HG02885 (cell line): ENCODE data around the gene EGFL8.

Experiments used
- ATAC-seq: cut with Tn5 transposase; IDR thresholded peaks from one replicate; pipeline ENCODE4 v1.9.1; 2021; ENCODE audit warnings: mild to moderate bottlenecking; ENCODE audit not compliant: unreplicated experiment, poor library complexity

The EGFL8 gene

DNA sequence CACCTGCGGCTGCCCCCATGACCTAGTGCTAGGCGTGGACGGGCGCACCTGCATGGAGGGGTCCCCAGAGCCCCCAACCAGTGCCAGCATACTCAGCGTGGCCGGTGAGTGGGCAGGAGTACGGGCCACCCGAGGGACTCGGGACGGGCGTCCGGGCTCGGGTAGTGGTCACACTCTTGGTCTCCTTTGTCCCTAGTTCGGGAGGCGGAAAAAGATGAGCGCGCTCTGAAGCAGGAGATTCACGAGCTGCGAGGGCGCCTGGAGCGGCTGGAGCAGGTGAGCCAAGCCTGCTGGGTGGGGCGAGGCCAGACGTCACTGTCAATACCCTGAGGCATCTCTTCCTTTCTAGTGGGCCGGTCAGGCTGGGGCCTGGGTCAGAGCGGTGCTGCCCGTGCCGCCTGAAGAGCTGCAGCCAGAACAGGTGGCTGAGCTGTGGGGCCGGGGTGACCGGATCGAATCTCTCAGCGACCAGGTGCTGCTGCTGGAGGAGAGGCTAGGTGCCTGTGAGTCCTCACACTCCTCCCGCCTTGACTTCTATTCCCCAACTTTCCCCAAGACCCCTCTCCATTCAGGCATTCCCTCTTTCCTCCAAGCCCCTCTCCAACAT, 2.9 kb downstream of the EGFL8 start:
- no peak for ATAC-seq

- ATAC-seq, result no peak
Measured at GRCh38 chr6:32167761-32168262, 3.4 kb downstream of the EGFL8 start.

DNA sequence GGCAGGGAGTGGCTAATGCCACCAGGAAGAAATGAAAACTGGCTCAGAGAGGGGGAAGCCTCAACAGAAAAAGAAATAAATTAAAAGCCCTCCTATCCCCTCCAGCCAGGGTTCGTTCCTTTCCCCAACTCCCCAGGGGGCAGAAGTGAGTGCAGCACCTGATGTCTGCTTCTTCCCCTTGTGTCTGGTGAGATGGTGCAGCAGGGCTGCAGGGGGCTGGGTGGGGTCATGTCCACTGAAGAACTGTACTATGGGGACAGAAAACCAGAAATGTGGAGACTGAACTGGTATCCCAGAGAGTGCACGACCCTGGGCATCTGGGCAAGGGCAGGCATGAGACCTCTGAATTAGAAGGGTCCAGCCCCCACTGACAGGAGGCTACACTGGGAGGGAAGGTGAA, 4.0 kb downstream of the EGFL8 start:
- ATAC-seq, result no peak

DNA sequence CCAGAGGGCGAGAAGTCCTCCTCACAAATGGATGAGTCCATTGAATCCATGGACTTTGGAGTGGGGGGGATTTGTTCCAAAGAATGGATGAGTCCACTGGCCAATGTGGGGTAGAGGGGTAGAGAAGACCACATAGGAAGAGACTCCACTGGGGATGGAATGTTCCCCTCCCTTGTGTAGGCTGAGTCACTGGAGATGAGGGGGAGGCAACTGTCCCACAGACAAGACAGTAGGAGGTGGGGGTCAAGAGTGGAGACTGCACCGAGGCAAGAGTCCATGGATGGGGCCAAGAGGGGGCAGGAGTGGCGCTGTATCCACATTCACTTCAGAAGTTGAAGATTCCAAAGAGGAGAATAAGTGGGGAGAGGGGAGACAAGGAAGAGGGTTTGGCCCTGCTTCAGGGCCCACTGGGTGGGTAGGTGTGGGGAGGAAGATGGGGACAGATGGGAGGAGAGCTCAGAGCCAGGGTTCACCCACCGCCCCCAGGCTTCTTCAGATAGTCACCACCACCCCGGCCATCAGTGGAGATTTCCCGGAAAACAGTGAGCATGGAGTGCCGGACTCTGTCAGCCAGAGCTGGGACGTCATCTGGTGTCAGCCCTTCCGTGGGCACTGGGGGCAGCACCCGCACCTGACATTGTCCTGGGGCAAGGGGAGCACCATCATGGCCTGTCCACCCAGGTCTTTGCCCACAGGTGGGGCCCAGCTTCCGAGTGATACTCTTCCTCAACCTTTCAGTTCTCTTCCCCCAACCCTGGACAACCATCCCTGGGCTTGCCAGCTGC, 4.6 kb downstream of the EGFL8 start:
- no peak for ATAC-seq

GRCh38 chr6:32170294-32170693, 5.9 kb downstream of the EGFL8 start:
- no peak for ATAC-seq

- no peak for ATAC-seq
Measured at GRCh38 chr6:32171234-32171633, 6.8 kb downstream of the EGFL8 start.

GRCh38 chr6:32173051-32173727, 8.8 kb downstream of the EGFL8 start:
- no peak for ATAC-seq

GRCh38 chr6:32174416-32174815, 10.0 kb downstream of the EGFL8 start:
- no peak for ATAC-seq

GRCh38 chr6:32175322-32175710, 10.9 kb downstream of the EGFL8 start:
- ATAC-seq, result no peak

- peak; percentile 50 for ATAC-seq
Measured at GRCh38 chr6:32175711-32176475, 11.5 kb downstream of the EGFL8 start, which contains the start of gene AGPAT1. TSS of gene AGPAT1 (minus strand) at chr6:32176084. CDS start at chr6:32171496, 4,588 bp downstream.

DNA sequence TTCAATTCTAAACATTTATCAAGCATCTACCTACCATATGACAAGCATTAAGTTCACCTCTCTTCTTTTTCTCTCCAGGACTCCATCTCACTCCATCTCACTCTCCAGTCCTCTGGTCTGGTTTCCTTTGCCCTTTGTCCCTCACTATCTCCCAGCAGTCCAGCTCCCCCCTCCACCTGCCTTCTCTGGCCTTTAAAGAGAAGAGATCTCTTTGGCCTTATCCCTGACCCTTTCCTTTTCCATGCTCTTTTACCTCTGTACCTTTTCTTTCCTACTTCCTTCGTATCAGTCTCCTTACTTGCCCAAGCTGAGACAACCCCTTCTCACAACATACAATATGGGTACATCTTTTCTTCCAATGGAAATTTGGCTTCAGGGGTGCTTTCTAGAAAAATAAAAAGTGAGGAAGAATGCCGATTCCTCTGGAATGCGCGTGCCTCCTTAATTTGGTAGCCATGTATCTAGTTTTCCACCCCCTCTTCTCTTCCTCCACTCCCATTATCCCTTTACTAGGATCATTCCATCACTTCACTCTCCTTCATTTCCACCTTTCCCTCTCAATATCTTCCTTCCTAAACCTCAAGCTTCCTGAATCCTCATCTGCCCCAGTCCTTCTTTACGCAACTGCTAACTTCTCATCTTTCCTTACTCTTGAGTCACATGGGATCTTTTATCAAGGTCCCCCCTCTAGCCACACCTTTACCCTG, 12.2 kb downstream of the EGFL8 start:
- no peak for ATAC-seq

DNA sequence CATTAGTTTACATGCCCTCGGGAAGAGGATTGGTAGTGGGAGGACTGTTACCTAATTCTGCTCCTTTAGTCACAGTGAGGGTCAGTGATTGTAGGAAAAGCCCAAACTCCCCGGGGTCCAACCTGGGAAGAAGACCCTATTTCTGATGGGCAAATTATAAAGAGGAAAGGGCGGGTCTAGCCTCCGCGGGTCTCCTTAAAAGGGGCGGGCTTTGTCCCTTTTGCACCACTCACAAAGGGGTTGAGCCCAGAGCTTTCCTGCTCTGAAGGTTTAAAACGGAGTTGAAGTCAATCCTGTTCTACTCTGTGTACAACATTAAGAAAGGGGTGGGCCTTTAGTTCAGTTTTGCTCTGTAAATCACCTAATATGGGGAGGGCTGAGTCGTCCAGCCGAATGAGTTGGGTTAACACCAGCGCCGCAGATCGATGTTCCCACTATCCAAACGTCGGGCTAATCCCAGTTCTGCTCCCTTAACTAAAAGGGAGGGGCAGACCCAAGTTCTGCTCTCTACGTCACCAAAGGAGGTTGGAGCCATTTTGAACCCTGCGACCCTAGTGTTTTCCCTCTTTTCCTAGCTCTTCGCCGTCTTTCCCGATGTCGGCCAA, 12.9 kb downstream of the EGFL8 start:
- no peak for ATAC-seq

DNA sequence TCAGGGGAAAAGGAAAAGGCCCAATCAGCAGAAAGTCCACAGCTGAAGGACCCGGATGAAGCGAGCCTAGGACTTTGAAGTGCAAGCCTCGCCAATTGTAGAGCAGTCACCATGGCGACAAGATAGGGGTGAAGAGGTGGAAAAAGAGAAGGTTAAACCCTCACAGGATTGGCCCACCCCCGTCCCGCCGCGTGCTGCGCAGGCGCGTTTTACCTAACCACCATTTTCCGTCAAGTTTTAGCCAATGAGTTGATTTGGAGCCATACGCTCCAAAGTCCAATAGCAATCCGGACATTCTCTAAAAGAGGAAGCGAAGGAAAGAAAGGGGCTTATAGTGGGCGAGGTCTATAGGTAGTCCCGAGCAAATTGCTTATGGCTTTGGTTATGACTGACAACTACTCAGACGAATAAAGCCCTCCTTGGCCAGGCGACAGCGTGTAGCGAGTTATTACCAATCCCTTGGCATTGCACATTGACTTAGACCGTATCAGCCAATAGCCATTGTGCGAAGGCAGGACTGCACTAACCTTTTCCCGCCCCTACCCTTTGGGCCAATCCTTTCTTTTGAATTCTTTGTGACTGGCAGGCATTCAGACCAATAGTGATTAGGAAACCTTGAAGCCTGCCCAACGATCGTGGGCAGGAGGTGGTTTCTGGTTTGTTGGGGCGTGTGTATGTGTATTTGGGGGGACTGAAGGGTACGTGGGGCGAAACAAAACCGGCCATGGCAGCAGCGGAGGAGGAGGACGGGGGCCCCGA, 13.6 kb downstream of the EGFL8 start, which contains the start of gene RNF5:
TSS of gene RNF5 (plus strand) at position 618 of the 759 bp plus-strand sequence. CDS start at position 725, 107 bp downstream.
- peak; percentile 84 for ATAC-seq

GRCh38 chr6:32178547-32179440, 14.4 kb downstream of the EGFL8 start:
- ATAC-seq, result no peak

GRCh38 chr6:32179766-32180405, 15.5 kb downstream of the EGFL8 start:
- ATAC-seq, result no peak

- ATAC-seq, result no peak
Measured at GRCh38 chr6:32181148-32181702, 16.8 kb downstream of the EGFL8 start.
